HFFc6 (cell line): Measurements from ENCODE around the gene SPATS2L. TPM values are rescaled to one million over a fixed set of nuclear protein-coding genes. Genes with fewer than 3 reads are reported as not detected.

Experiments used
- DNase-seq: peaks from one replicate; pipeline ENCODE4 v3.0.0-alpha.2; 2018
- H3K27ac Mint-ChIP-seq: 2 replicates; pipeline ENCODE4 v1.8.0; 2020; ENCODE audit warnings: mild to moderate bottlenecking, mixed read lengths
- H3K27me3 Mint-ChIP-seq: 2 replicates; pipeline ENCODE4 v1.8.0; 2021; ENCODE audit warnings: mild to moderate bottlenecking, moderate library complexity, mixed read lengths; ENCODE audit not compliant: insufficient read depth
- H3K36me3 Mint-ChIP-seq: 2 replicates; pipeline ENCODE4 v1.8.0; 2021; ENCODE audit warnings: low read depth, mixed read lengths
- H3K4me1 Mint-ChIP-seq: 2 replicates; pipeline ENCODE4 v1.8.0; 2020; ENCODE audit warnings: low read depth, mixed read lengths
- H3K4me3 Mint-ChIP-seq: 2 replicates; pipeline ENCODE4 v1.8.0; 2020; ENCODE audit warnings: mild to moderate bottlenecking, moderate library complexity, mixed read lengths
- H3K9me3 Mint-ChIP-seq: 2 replicates; pipeline ENCODE4 v1.8.0; 2020; ENCODE audit warnings: mild to moderate bottlenecking, mixed read lengths
- CTCF ChIP-seq: fragments of 200-600 bp; sonication (generic); IDR thresholded peaks from 2 replicates; pipeline ENCODE4 v1.5.0; 2021; ENCODE audit warnings: antibody characterized with exemption, mild to moderate bottlenecking
- total RNA-seq, 6 experiments: library from RNA; stranded (reverse); fragmentation: NEBNext Ultra II Directional; extraction: Animal tissue kit (Norgen Biotek cat#: 25700); gene quantifications; 2 replicates in 1 of 6; 3 replicates in 5 of 6; pipeline ENCODE4 v1.2.3, GENCODE V29; 2021

SPATS2L gene
- total RNA-seq, 6 experiments from 2014 or later, result 146 to 205 (median 198) TPM

- no peaks in the 10 kb centered on the region for H3K9me3 Mint-ChIP-seq
- TF ChIP-seq CTCF, result no peak
- DNase-seq, result no peak
- H3K4me1 Mint-ChIP-seq, result peaks cover 22% of the 10 kb centered on the region
- no peaks in the 10 kb centered on the region for H3K36me3 Mint-ChIP-seq
- no peak overlapping the region for H3K4me3 Mint-ChIP-seq
- H3K27ac Mint-ChIP-seq, result no peak overlapping the region
- H3K27me3 Mint-ChIP-seq, result peaks cover 8% of the 10 kb centered on the region
Observed at GRCh38 chr2:200523158-200523557, 216.7 kb downstream of the SPATS2L start.

- Mint-ChIP-seq H3K36me3 (no peaks in the 10 kb centered on the region), H3K27me3 (peaks cover 6% of the 10 kb centered on the region), H3K27ac (no peak overlapping the region), H3K4me3 (no peak overlapping the region), H3K4me1 (peaks cover 26% of the 10 kb centered on the region), H3K9me3 (no peaks in the 10 kb centered on the region)
- no peak for TF ChIP-seq CTCF
- no peak for DNase-seq
Observed at GRCh38 chr2:200523604-200524003, 217.1 kb downstream of the SPATS2L start.

GRCh38 chr2:200525066-200525465 is 218.6 kb downstream of the SPATS2L start:
- TF ChIP-seq CTCF, result no peak
- H3K27me3 Mint-ChIP-seq, result peaks cover 5% of the 10 kb centered on the region
- no peaks in the 10 kb centered on the region for H3K36me3 Mint-ChIP-seq
- no peaks in the 10 kb centered on the region for H3K9me3 Mint-ChIP-seq
- no peak overlapping the region for H3K27ac Mint-ChIP-seq
- H3K4me3 Mint-ChIP-seq, result peak overlapping the region; percentile 94; the same call in 1 of the 2 replicates
- no peak for DNase-seq
- peaks cover 35% of the 10 kb centered on the region for H3K4me1 Mint-ChIP-seq

- no peak for TF ChIP-seq CTCF
- Mint-ChIP-seq H3K9me3 (no peaks in the 10 kb centered on the region), H3K36me3 (no peaks in the 10 kb centered on the region), H3K27me3 (peaks cover 5% of the 10 kb centered on the region), H3K4me1 (peaks cover 35% of the 10 kb centered on the region), H3K27ac (peak overlapping the region; percentile 79), H3K4me3 (peak overlapping the region; percentile 94)
- no peak for DNase-seq
Observed at GRCh38 chr2:200525551-200525881, 219.0 kb downstream of the SPATS2L start.

GRCh38 chr2:200525882-200526651 is 219.6 kb downstream of the SPATS2L start, which contains the start of gene SGO2:
Gene SGO2, plus strand, starts transcription at chr2:200526207. Its CDS starts 6,769 bp downstream, at chr2:200532976.
- H3K4me3 Mint-ChIP-seq, result peak within 1 kb of the TSS; percentile 94
- peak within 1 kb of the TSS; percentile 79 for H3K27ac Mint-ChIP-seq
- DNase-seq, result peak; percentile 94
- no peaks in the 10 kb centered on the region for H3K9me3 Mint-ChIP-seq
- no peaks in the 10 kb centered on the region for H3K36me3 Mint-ChIP-seq
- H3K27me3 Mint-ChIP-seq, result peaks cover 5% of the 10 kb centered on the region
- peak; percentile 32 for TF ChIP-seq CTCF
- peaks cover 35% of the 10 kb centered on the region for H3K4me1 Mint-ChIP-seq
